ENCODE measurements around the gene LYPLA2.
"Not testable (repeated sequence)": the region's sequence is repeated elsewhere in the genome, so short reads cannot be mapped to it uniquely, and the experiment has no call there.

Gene LYPLA2

DNA sequence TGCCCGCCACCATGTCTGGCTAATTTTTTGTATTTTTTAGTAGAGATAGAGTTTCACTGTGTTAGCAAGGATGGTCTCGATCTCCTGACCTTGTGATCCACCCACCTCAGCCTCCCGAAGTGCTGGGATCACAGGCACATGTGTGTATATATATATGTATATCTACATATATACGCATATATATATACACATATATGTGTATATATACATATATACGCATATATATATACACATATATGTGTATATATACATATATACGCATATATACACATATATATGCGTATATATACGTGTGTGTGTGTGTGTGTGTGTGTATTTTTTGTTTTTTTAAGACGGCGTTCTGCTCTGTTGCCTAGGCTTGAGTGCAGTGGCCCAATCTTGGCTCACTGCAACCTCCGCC lies 7.8 kb upstream of the LYPLA2 start:
- not testable (repeated sequence) for H3K27me3 ChIP-seq (ENCODE audit: low read depth, low read length); H3K4me3 ChIP-seq (ENCODE audit: low read depth in 1 of 2, low read length in 2 of 2); H3K27ac ChIP-seq (ENCODE audit: low read length); H3K9me3 ChIP-seq (ENCODE audit: control insufficient read depth in 1 of 2, low read length in 2 of 2)
- Histone ChIP-seq H3K36me3 (ENCODE audit: control insufficient read depth in 1 of 2, insufficient read depth in 2 of 2, low read length in 2 of 2) (peaks cover 22 to 53% of the 10 kb centered on the region in 2 donors), H3K4me1 (ENCODE audit: control insufficient read depth in 1 of 2, insufficient read depth in 2 of 2, low read length in 2 of 2) (peaks cover 9 to 18% of the 10 kb centered on the region in 2 donors)

DNA sequence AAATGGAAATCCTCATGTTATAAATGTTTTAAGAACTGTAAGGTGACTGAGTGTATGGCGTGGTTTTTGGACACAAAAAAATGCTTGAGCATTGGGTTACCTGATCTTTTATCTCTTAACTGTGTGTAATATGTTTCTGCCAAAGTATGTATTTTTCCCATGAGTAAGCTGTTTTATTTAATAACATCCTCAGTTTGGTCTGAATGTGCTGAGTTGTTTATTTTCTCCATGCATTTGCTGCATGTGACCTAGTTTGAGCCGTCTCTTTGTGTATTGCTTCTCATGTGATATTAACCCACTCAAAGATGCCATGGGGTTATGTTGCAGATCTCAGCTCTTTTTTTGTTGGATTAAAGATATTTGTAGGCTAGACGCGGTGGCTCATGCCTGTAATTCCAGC lies 6.1 kb upstream of the LYPLA2 start:
- Histone ChIP-seq H3K9me3 (ENCODE audit: control insufficient read depth in 1 of 2, low read length in 2 of 2) (no peaks in the 10 kb centered on the region), H3K4me1 (ENCODE audit: control insufficient read depth in 1 of 2, insufficient read depth in 2 of 2, low read length in 2 of 2) (peaks cover 0 to 5% of the 10 kb centered on the region in 2 donors), H3K27me3 (ENCODE audit: low read depth, low read length) (no peaks in the 10 kb centered on the region), H3K27ac (ENCODE audit: low read length) (no peak overlapping the region), H3K36me3 (ENCODE audit: control insufficient read depth in 1 of 2, insufficient read depth in 2 of 2, low read length in 2 of 2) (peaks cover 22 to 49% of the 10 kb centered on the region in 2 donors), H3K4me3 (ENCODE audit: low read depth in 1 of 2, low read length in 2 of 2) (no peak overlapping the region)

DNA sequence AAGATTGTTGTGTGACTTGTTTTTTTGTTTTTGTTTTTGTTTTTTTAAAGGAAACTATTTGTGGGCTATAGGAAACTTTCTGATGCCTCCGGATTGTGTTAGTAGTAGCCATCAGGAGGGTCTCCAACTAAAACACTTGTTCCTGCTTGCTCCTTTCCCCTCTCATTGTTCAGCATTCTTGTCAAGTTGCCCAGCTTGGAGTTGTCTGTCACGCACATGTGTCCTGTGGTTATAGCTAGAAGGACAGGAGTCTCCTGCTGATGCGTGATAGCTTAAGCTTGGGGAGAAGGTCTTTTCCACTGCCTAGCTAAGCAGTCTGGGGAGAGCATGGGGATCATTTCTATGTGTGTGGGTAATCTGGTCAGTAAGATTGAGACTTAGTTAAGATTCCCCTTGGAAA lies 3.2 kb upstream of the LYPLA2 start:
- H3K4me3 ChIP-seq (ENCODE audit: low read depth in 1 of 2, low read length in 2 of 2), result no peak overlapping the region
- H3K27ac ChIP-seq (ENCODE audit: low read length), result no peak overlapping the region
- H3K4me1 ChIP-seq (ENCODE audit: control insufficient read depth in 1 of 2, insufficient read depth in 2 of 2, low read length in 2 of 2), result peaks cover 5 to 17% of the 10 kb centered on the region in 2 donors
- H3K9me3 ChIP-seq (ENCODE audit: control insufficient read depth in 1 of 2, low read length in 2 of 2), result no peaks in the 10 kb centered on the region
- peaks cover 22 to 39% of the 10 kb centered on the region in 2 donors for H3K36me3 ChIP-seq (ENCODE audit: control insufficient read depth in 1 of 2, insufficient read depth in 2 of 2, low read length in 2 of 2)
- H3K27me3 ChIP-seq (ENCODE audit: low read depth, low read length), result no peaks in the 10 kb centered on the region

DNA sequence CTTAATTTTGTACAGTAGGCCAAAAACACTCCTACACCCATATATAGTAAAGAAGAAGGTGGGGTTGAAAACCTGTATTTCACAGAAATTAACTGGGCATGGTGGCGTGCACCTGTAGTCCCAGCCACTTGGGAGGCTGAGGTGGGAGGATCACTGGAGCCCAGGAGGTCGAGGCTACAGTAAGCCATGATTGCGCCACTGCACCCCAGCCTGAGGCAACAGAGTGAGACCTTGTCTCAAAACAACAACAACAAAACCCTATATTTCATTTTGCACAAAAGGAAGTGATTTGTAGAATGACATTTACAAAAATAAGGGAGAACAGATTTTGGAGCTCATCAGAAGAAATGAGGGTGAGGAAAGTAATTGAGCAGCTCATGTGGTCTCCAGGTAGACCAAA lies 2.2 kb upstream of the LYPLA2 start:
- H3K4me1 ChIP-seq (ENCODE audit: control insufficient read depth in 1 of 2, insufficient read depth in 2 of 2, low read length in 2 of 2), result peaks cover 5 to 26% of the 10 kb centered on the region in 2 donors
- no peaks in the 10 kb centered on the region for H3K9me3 ChIP-seq (ENCODE audit: control insufficient read depth in 1 of 2, low read length in 2 of 2)
- no peak overlapping the region for H3K27ac ChIP-seq (ENCODE audit: low read length)
- no peaks in the 10 kb centered on the region for H3K27me3 ChIP-seq (ENCODE audit: low read depth, low read length)
- peaks cover 22 to 36% of the 10 kb centered on the region in 2 donors for H3K36me3 ChIP-seq (ENCODE audit: control insufficient read depth in 1 of 2, insufficient read depth in 2 of 2, low read length in 2 of 2)
- no peak overlapping the region for H3K4me3 ChIP-seq (ENCODE audit: low read depth in 1 of 2, low read length in 2 of 2)

DNA sequence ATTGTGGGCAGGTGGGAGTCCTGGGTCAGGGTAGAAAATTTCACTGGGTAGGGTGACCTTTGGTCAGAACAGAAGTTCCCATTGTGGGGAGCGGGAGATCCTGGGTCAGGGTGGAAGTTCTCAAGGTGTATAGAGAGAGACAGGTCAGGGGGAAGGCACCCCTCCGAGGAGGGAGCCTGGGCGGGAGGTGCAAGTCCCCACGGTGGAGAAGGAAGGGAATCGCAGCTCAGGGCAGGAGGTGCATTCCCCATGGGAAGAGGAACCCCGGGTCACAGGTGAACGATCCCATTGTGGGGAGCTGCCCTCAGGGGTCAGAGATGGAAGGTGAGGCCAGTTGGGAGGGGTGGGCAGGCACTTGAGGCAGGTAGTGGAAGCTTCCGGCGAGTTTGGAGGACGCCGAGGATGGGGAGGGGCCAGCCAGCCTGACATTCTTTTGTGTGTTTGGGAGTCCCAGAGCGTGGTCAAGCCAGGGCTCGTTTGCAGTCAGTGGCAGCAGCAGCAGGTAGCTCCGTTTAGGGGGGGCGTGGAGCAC lies 637 bp downstream of the LYPLA2 start:
- H3K36me3 ChIP-seq (ENCODE audit: control insufficient read depth in 1 of 2, insufficient read depth in 2 of 2, low read length in 2 of 2), result peaks cover 15 to 22% of the 10 kb centered on the region in 2 donors

DNA sequence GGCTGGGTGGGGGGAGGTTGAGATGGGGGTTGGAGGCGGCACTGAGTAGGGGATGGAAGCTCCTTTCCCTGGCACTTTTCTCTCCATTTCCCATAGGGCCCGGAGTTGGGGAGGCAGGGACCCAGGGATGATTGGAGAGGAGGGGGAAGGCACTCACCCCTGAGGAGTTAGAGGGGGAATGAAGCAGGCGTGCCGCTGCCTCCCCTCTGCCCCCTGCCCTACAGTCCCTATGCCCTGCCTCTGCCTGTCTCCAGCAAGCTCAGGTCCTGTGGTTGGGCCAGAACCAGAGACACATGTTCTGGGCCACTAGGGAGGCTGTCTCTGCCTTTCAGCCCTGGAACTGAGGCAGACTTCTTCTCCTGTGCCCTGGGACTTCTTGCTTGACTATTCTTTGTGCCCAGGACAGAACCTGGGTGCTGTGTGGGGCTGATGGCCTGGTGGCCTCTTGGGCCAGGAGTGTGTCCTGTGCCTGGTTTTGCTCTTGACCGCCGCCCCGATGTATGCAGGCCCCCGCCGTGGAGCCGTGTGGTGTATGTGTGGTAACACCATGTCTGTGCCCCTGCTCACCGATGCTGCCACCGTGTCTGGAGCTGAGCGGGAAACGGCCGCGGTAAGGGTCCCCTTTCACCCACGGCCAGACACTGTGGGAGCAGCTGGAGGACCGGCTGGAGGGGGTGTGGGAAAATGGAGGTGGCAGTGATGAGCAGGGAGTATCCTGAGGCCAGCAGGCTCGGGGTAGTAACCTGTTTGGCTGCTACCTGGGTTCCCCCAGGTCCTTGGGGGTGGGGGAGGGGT lies 1.4 kb downstream of the LYPLA2 start:
- H3K9me3 ChIP-seq (ENCODE audit: control insufficient read depth in 1 of 2, low read length in 2 of 2), result no peaks in the 10 kb centered on the region
- H3K4me1 ChIP-seq (ENCODE audit: control insufficient read depth in 1 of 2, insufficient read depth in 2 of 2, low read length in 2 of 2), result peaks cover 5 to 33% of the 10 kb centered on the region in 2 donors
- H3K36me3 ChIP-seq (ENCODE audit: control insufficient read depth in 1 of 2, insufficient read depth in 2 of 2, low read length in 2 of 2), result peaks cover 8 to 16% of the 10 kb centered on the region in 2 donors
- H3K27me3 ChIP-seq (ENCODE audit: low read depth, low read length), result no peaks in the 10 kb centered on the region
- no peak overlapping the region for H3K27ac ChIP-seq (ENCODE audit: low read length)
- peak overlapping the region; percentile 16 to 78 for H3K4me3 ChIP-seq (ENCODE audit: low read depth in 1 of 2, low read length in 2 of 2)

More for the DNA sequence above, 637 bp downstream of the LYPLA2 start:
- Histone ChIP-seq H3K27ac (ENCODE audit: low read length) (peak overlapping the region; percentile 43), H3K4me1 (ENCODE audit: control insufficient read depth in 1 of 2, insufficient read depth in 2 of 2, low read length in 2 of 2) (peaks cover 5 to 33% of the 10 kb centered on the region in 2 donors), H3K27me3 (ENCODE audit: low read depth, low read length) (no peaks in the 10 kb centered on the region), H3K9me3 (ENCODE audit: control insufficient read depth in 1 of 2, low read length in 2 of 2) (no peaks in the 10 kb centered on the region), H3K4me3 (ENCODE audit: low read depth in 1 of 2, low read length in 2 of 2) (peak overlapping the region; percentile 78 to 85)

DNA sequence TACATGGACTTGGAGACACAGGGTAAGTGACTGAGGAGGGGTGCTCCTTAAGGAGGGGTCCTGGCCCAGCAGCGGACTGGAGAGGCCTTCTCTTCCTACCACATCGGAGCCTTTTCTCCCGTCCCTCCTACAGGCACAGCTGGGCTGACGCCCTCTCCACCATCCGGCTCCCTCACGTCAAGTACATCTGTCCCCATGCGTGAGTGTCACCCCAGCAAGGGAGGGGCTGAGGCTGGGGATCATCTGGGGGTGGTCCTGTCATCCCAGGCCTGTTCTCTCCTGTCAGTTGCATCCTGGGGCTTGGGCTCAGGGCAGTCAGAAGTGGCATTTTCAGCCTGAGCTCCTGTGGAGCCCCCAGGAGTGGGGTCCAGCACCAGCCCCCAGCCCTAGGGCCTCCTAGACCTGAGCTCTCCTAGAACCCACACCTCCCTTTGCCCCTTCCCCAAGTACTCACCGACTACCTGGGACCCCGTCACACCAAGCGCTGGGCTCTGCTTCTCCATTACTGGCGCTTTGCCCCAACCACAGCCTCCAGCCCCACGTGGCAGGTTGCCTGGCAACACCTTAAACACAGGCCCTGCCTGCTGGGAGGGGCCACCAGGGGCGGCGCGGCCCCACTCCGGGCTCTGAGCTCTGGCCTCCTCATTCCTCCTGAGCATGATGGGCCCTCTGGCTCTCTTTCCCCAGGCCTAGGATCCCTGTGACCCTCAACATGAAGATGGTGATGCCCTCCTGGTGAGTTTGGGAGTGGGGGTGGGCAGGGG lies 2.3 kb downstream of the LYPLA2 start:
- Histone ChIP-seq H3K36me3 (ENCODE audit: control insufficient read depth in 1 of 2, insufficient read depth in 2 of 2, low read length in 2 of 2) (peaks cover 6 to 18% of the 10 kb centered on the region in 2 donors), H3K27ac (ENCODE audit: low read length) (peak overlapping the region; percentile 8), H3K9me3 (ENCODE audit: control insufficient read depth in 1 of 2, low read length in 2 of 2) (no peaks in the 10 kb centered on the region), H3K27me3 (ENCODE audit: low read depth, low read length) (no peaks in the 10 kb centered on the region), H3K4me3 (ENCODE audit: low read depth in 1 of 2, low read length in 2 of 2) (no peak overlapping the region), H3K4me1 (ENCODE audit: control insufficient read depth in 1 of 2, insufficient read depth in 2 of 2, low read length in 2 of 2) (peaks cover 5 to 33% of the 10 kb centered on the region in 2 donors)

DNA sequence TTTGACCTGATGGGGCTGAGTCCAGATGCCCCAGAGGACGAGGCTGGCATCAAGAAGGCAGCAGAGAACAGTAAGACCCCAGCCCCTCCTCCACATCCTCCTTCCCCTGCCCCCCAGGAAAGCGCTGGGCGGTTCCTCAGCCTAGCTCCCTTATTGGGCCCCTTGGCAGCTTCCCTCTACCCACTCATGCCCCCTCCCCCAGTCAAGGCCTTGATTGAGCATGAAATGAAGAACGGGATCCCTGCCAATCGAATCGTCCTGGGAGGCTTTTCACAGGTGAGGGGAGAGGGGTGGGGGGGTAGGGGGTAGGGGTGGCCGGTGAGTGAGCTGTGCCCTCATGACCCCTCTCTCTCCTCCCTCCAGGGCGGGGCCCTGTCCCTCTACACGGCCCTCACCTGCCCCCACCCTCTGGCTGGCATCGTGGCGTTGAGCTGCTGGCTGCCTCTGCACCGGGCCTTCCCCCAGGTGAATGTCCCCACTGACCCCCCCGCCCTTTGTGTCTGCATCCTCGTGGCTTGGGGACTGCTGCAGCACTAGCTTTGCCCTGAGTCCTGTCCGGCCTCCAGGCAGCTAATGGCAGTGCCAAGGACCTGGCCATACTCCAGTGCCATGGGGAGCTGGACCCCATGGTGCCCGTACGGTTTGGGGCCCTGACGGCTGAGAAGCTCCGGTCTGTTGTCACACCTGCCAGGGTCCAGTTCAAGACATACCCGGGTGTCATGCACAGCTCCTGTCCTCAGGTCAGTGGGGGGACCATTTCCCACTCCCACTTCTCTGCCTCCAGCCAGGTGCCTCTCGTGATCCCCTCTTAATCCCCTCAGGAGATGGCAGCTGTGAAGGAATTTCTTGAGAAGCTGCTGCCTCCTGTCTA lies 3.2 kb downstream of the LYPLA2 start:
- H3K9me3 ChIP-seq (ENCODE audit: control insufficient read depth in 1 of 2, low read length in 2 of 2), result no peaks in the 10 kb centered on the region
- no peak overlapping the region for H3K4me3 ChIP-seq (ENCODE audit: low read depth in 1 of 2, low read length in 2 of 2)
- H3K27me3 ChIP-seq (ENCODE audit: low read depth, low read length), result no peaks in the 10 kb centered on the region
- peaks cover 5 to 37% of the 10 kb centered on the region in 2 donors for H3K4me1 ChIP-seq (ENCODE audit: control insufficient read depth in 1 of 2, insufficient read depth in 2 of 2, low read length in 2 of 2)
- no peak overlapping the region for H3K27ac ChIP-seq (ENCODE audit: low read length)
- H3K36me3 ChIP-seq (ENCODE audit: control insufficient read depth in 1 of 2, insufficient read depth in 2 of 2, low read length in 2 of 2), result peaks cover 6 to 18% of the 10 kb centered on the region in 2 donors

DNA sequence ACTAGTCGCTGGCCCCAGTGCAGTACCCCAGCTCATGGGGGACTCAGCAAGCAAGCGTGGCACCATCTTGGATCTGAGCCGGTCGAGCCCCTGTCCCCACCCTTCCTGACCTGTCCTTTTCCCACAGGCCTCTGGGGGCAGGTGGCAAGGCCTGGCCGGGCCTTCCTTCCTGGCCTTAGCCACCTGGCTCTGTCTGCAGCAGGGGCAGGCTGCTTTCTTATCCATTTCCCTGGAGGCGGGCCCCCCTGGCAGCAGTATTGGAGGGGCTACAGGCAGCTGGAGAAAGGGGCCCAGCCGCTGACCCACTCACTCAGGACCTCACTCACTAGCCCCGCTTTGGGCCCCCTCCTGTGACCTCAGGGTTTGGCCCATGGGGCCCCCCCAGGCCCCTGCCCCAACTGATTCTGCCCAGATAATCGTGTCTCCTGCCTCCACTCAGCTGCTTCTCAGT lies 3.8 kb downstream of the LYPLA2 start:
- H3K27ac ChIP-seq (ENCODE audit: low read length), result not testable (repeated sequence)

DNA sequence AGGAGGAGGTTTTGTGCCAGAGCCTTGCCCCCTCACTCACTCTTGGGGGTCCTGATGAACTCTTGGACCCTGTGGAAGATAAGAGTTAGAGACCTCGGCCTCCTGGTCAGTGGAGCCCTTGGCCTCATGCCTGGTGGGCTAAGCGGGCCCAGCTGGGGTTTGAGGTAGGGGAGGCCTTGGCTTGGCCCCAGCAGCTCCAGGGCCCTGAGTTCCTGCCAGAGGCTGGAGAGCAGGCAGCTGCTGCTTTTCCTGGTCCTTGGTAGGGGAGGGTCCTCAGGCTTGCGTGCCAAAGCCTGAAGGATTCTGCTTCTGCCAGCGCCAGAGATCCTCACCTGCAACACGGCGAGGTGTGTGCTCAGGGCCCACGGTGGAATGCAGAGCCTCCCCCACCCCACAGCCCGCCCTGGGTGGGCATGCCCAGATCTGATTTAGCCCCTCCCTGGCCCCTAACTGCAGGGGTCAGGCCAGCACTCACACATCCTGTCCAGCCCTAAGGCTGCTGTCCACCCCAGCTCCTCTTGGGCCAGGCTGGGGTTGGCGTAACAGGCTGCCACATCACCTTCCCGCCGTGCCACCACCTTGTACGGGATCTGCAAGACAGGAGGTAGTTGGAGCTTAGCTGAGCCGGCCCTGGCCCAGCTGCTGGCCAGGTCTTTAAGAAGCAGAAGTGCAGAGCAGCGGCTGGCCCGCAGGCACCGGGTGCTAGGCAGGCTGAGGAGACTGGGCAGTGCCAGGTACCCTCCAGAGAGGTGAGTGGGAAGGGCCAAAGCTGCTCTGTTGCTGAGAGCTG lies 4.9 kb downstream of the LYPLA2 start:
- no peaks in the 10 kb centered on the region for H3K9me3 ChIP-seq (ENCODE audit: control insufficient read depth in 1 of 2, low read length in 2 of 2)
- peaks cover 6 to 18% of the 10 kb centered on the region in 2 donors for H3K36me3 ChIP-seq (ENCODE audit: control insufficient read depth in 1 of 2, insufficient read depth in 2 of 2, low read length in 2 of 2)
- peaks cover 0 to 45% of the 10 kb centered on the region in 2 donors for H3K4me1 ChIP-seq (ENCODE audit: control insufficient read depth in 1 of 2, insufficient read depth in 2 of 2, low read length in 2 of 2)
- H3K27me3 ChIP-seq (ENCODE audit: low read depth, low read length), result no peaks in the 10 kb centered on the region
- H3K27ac ChIP-seq (ENCODE audit: low read length), result no peak overlapping the region
- no peak overlapping the region for H3K4me3 ChIP-seq (ENCODE audit: low read depth in 1 of 2, low read length in 2 of 2)

More for the DNA sequence above, 3.8 kb downstream of the LYPLA2 start:
- Histone ChIP-seq H3K4me1 (ENCODE audit: control insufficient read depth in 1 of 2, insufficient read depth in 2 of 2, low read length in 2 of 2) (peaks cover 5 to 43% of the 10 kb centered on the region in 2 donors), H3K36me3 (ENCODE audit: control insufficient read depth in 1 of 2, insufficient read depth in 2 of 2, low read length in 2 of 2) (peaks cover 6 to 18% of the 10 kb centered on the region in 2 donors)
- H3K9me3 ChIP-seq (ENCODE audit: control insufficient read depth in 1 of 2, low read length in 2 of 2); H3K27me3 ChIP-seq (ENCODE audit: low read depth, low read length); H3K4me3 ChIP-seq (ENCODE audit: low read depth in 1 of 2, low read length in 2 of 2): not testable (repeated sequence)
